HepG2 (cell line): ENCODE results near the gene DPH1.

Source experiments
- ATF1 ChIP-seq: IDR thresholded peaks from 2 replicates; pipeline ENCODE4 v1.6.1; 2016; ENCODE audit warnings: mild to moderate bottlenecking, control low read depth
- DNMT1 ChIP-seq: sonication (generic); formaldehyde crosslinking; IDR thresholded peaks from 2 replicates; pipeline ENCODE4 v1.5.1; 2020; ENCODE audit warnings: mild to moderate bottlenecking, missing genetic modification reagents
- MIER2 ChIP-seq: IDR thresholded peaks from 2 replicates; pipeline ENCODE4 v1.6.1; 2016; ENCODE audit warnings: missing biosample characterization, missing genetic modification reagents
- TF ChIP-seq, protein P1 (sequence below): sonication (generic); formaldehyde crosslinking; IDR thresholded peaks from 2 replicates; pipeline ENCODE4 v1.4.0; 2020; ENCODE audit warnings: mild to moderate bottlenecking, missing genetic modification reagents

DNA sequence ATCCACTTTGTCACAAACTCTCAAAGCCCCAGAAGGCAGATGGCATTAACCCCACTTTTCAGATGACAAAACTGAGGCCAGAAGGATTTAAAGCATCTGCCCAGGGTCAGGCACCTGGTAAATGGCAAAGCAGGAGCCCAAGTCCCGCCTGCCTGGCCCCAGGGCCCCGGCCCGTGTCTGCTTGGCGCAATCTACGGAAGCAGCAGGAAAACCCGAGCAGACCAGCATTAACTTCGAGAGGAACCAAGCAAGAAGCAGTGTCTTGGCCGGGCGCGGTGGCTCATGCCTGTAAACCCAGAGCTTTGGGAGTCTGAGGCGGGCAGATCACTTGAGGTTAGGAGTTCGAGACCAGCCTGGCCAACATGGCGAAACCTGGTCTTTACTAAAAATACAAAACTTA, 26.4 kb upstream of the DPH1 start:
- TF ChIP-seq MIER2 = no peak
- TF ChIP-seq, protein P1, sequence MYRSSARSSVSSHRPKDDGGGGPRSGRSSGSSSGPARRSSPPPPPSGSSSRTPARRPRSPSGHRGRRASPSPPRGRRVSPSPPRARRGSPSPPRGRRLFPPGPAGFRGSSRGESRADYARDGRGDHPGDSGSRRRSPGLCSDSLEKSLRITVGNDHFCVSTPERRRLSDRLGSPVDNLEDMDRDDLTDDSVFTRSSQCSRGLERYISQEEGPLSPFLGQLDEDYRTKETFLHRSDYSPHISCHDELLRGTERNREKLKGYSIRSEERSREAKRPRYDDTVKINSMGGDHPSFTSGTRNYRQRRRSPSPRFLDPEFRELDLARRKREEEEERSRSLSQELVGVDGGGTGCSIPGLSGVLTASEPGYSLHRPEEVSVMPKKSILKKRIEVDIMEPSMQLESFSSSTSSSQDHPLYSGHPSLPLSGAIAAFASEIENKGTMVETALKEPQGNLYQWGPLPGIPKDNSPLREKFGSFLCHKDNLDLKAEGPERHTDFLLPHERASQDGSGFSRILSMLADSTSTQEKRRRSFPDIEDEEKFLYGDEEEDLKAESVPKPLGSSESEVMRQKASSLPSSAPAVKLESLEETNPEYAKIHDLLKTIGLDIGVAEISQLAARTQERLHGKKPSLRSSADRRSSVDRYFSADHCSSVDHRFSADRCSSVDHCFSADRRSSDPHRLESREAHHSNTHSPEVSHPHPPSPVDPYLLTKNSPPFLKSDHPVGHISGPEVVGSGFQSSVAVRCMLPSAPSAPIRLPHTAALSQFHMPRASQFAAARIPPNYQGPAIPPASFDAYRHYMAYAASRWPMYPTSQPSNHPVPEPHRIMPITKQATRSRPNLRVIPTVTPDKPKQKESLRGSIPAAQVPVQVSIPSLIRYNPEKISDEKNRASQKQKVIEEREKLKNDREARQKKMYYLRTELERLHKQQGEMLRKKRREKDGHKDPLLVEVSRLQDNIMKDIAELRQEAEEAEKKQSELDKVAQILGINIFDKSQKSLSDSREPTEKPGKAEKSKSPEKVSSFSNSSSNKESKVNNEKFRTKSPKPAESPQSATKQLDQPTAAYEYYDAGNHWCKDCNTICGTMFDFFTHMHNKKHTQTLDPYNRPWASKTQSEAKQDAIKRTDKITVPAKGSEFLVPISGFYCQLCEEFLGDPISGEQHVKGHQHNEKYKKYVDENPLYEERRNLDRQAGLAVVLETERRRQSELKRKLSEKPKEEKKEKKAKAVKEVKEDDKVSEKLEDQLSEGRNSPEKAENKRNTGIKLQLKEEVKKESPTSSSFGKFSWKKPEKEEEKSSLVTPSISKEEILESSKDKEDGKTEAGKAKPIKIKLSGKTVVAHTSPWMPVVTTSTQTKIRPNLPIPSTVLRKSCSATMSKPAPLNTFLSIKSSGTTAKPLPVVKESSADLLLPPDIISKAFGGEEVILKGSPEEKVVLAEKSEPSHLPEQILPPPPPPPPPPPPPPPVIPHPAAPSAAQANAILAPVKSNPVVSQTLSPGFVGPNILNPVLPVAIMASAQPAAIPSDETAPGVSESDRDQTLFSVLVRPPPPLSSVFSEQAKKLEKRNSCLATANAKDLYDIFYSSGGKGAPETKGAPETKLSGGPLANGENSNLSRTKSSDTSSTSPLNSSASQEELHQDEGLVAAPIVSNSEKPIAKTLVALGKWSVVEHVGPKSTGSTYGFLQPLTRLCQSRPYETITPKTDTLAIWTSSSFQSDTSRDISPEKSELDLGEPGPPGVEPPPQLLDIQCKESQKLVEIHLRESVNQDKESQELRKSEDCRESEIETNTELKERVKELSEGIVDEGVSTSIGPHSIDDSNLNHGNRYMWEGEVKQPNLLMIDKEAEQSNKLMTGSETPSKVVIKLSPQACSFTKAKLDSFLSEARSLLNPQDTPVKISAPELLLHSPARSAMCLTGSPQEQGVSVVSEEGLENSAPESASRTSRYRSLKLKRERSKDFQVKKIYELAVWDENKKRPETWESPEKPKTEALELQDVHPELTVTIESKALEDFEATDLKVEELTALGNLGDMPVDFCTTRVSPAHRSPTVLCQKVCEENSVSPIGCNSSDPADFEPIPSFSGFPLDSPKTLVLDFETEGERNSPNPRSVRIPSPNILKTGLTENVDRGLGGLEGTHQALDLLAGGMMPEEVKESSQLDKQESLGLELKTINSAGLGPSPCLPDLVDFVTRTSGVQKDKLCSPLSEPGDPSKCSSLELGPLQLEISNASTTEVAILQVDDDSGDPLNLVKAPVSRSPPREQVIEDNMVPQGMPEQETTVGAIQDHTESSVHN (CRISPR knock-in tag) = no peak
- TF ChIP-seq ATF1 (CRISPR knock-in tag) = no peak
- no peak for TF ChIP-seq DNMT1 (CRISPR knock-in tag)
